GM06990 (cell line): ENCODE measurements around the gene AAR2.

Source experiments
- DNase-seq: peaks from one replicate; pipeline ENCODE4 v3.0.0-alpha.2; 2011; ENCODE audit not compliant: insufficient read length; ENCODE audit errors: extremely low read depth
- H3K27me3 ChIP-seq: replicated peaks from 2 replicates; pipeline ENCODE4 v1.6.0; 2011; ENCODE audit warnings: low read length; ENCODE audit not compliant: control insufficient read depth, insufficient read depth
- H3K36me3 ChIP-seq: 2 replicates; pipeline ENCODE4 v1.5.1; 2011; ENCODE audit warnings: low read length; ENCODE audit not compliant: control insufficient read depth, insufficient read depth
- H3K4me3 ChIP-seq: replicated peaks from 2 replicates; pipeline ENCODE4 v1.5.1; 2011; ENCODE audit warnings: low read depth, mild to moderate bottlenecking, control low read depth, low read length
- TF ChIP-seq, protein P1 (sequence below): IDR thresholded peaks from 2 replicates; pipeline ENCODE4 v1.5.1; 2011; ENCODE audit warnings: low read length, control low read depth, mild to moderate bottlenecking, inconsistent platforms; ENCODE audit not compliant: insufficient read depth, poor library complexity, severe bottlenecking

AAR2 gene

DNA sequence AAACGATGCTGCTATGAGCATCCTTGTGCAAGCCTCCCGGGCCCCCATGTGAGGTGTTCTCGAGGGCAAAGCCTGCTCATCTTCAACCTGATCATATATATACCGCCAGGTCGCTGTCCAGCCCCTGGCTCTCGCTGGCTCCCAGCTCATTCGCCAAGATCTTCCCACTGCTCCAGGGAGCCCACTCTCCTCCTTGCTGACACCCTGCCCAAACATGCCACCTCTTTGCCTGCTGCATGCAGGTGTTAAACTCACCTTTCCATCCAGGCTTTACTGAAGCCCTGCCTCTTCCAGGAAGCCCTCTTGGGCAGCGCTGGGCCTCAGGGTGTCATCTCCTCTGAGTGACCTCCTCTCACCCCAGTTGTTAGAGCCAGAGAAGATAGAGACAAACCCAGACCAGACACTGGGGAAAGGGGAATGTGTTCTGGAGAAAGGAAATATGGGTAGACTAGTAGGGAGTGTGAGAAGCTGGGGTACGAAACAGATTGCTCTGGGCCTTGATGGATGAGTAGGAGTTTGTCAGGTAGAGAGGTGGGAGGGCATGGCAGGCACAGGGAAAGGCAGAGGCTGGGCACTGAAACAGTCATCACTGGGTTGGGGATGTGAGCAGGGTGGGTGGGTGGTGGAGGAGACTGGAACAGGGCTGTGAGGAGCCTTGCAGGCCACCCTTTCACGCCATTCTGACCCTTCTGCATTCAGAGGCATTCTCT lies 68.7 kb downstream of the AAR2 start:
- TF ChIP-seq, protein P1, sequence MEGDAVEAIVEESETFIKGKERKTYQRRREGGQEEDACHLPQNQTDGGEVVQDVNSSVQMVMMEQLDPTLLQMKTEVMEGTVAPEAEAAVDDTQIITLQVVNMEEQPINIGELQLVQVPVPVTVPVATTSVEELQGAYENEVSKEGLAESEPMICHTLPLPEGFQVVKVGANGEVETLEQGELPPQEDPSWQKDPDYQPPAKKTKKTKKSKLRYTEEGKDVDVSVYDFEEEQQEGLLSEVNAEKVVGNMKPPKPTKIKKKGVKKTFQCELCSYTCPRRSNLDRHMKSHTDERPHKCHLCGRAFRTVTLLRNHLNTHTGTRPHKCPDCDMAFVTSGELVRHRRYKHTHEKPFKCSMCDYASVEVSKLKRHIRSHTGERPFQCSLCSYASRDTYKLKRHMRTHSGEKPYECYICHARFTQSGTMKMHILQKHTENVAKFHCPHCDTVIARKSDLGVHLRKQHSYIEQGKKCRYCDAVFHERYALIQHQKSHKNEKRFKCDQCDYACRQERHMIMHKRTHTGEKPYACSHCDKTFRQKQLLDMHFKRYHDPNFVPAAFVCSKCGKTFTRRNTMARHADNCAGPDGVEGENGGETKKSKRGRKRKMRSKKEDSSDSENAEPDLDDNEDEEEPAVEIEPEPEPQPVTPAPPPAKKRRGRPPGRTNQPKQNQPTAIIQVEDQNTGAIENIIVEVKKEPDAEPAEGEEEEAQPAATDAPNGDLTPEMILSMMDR, result no peak
- DNase-seq, result no peak
- no peak overlapping the region for H3K4me3 ChIP-seq
- no peaks in the 10 kb centered on the region for H3K36me3 ChIP-seq
- peaks cover 5% of the 10 kb centered on the region for H3K27me3 ChIP-seq

DNA sequence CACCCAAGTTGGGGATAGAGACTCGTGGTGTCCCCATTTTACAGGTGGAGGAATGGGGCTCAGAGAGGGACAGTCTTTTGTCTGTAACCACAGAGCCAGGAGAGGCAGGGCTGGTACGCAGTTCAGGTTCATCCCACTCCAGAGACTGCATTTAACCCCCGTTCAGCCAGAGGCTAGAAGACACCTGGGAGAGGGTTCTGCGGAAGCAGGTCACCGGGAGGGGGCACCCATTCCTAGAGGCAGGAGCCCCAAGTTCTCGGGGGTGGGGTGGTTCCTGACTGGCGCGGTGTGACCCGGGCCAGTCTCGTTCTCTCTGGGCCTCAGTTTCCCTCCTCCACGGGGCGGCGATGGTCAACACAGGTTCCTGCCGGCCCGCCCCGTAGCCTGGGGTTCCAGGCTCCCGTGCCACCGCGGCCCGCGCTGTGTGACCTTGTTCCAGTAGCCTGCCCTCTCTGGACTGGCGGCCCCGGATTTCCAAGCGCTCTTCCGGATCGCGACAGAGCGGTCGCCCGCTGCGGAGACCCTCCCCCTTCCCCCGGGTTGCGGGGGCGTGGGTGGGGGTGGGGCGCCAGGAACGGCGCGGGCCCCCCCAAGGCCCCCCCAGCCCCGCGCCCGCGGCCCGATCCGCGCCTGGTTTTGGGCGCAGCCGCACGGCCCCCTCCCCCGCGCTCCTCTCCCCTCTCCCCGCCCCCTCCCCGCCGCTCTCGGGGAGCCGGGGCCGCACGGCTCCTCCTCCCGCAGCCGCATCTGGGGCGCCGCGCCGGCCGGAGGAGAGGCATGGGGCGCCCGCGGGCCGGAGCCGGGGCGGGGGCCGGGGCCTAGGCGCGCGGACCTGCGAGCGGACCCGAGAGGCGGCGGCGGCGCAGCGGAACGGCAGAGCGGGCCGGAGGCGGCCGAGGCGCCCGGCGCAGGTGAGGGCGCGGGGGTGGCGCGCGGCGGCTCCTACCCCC lies 69.6 kb downstream of the AAR2 start, which contains the start of gene DLGAP4:
TSS of gene DLGAP4 (plus strand) at position 738 of the 950 bp plus-strand sequence. CDS start 125,379 bp downstream, outside the sequence.
- Histone ChIP-seq H3K4me3 (no peak within 1 kb of the TSS), H3K27me3 (peaks cover 5% of the 10 kb centered on the region)
- no peak for DNase-seq

More for the DNA sequence above, 69.6 kb downstream of the AAR2 start, which contains the start of gene DLGAP4:
- TF ChIP-seq, protein P1, result no peak
- no peaks in the 10 kb centered on the region for H3K36me3 ChIP-seq
